ENCODE results near the gene CYBC1. TPM values are rescaled to one million over a fixed set of nuclear protein-coding genes. Genes with fewer than 3 reads are reported as not detected.

Gene CYBC1
- polyA plus RNA-seq, 2 of the 4 experiments (the other 2 are of a cell fraction) = 81.8 to 86.5 TPM

DNA sequence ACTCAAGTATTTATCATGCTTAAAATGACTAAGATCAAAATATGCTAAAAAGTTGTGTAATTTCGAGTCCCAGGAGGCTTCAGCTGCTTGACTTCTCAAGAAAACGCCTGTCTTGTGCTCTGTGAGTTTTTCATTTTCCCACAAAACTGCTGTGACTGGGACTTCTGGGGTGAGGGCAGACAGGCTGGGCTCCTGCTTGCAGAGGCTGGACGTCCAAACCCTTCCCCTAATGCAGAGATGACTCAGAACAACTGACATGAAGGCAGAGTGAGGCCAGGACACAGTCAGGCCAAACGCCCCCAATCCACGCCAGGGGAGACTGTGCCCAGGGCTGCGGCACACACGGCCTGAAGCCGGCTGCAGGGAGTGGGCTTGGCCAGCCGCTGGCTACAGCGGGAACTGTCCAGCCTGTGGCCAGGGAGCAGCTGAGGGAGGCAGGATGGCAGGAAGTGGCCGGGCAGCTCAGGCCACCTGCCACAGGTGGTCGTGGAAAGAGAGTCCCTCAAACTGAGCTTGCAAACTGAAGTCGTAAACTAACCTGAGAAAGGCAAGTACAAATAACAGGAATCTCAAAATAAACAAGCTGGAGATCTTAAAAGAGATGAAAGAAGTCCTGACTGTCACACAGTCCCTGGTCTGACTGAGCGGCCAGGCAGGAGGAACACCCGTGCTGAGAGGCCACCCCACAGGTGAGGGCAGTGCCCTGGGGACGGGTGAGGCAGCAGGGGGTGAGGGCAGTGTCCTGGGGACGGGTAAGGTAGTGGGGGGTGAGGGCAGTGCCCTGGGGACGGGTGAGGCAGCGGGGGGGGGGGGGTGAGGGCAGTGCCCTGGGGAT is 53.7 kb downstream of the CYBC1 start:
- Histone ChIP-seq H3K4me2 (no peak overlapping the region), H3K4me1 (peaks cover 15% of the 10 kb centered on the region), H3K9me3 (no peaks in the 10 kb centered on the region), H3K4me3 (no peak overlapping the region), H3K27ac (no peak overlapping the region)
- ChIA-PET CTCF (interaction anchor here (0.9 to 1.5 kb wide), 3 partner anchors 18 to 46 kb away, joined by 3 to 5 read pairs (median 3); no protein-coding TSS in a partner anchor), POLR2A (no interaction called here)
- 64% methylated on average over 14 of the region's 19 CpGs for WGBS (ENCODE audit: missing lambda C conversion rate)
- FAIRE-seq (no peak), DNase-seq (ENCODE audit: low read depth in 1 of 2, low spot score in 1 of 2) (no peak), ATAC-seq (peak; percentile 51 to 53)
- TF ChIP-seq FOSL2 (IDR thresholded peaks at IDR 0.05) (no peak), FOSL2 (CRISPR knock-in tag; IDR thresholded peaks at IDR 0.05) (0 out of 2 replicates have a peak, but pooled peaks have one; percentile 3)
- TF ChIP-seq, protein P1, sequence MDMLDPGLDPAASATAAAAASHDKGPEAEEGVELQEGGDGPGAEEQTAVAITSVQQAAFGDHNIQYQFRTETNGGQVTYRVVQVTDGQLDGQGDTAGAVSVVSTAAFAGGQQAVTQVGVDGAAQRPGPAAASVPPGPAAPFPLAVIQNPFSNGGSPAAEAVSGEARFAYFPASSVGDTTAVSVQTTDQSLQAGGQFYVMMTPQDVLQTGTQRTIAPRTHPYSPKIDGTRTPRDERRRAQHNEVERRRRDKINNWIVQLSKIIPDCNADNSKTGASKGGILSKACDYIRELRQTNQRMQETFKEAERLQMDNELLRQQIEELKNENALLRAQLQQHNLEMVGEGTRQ (IDR thresholded peaks at IDR 0.05) = no peak
- TF ChIP-seq, protein P2, sequence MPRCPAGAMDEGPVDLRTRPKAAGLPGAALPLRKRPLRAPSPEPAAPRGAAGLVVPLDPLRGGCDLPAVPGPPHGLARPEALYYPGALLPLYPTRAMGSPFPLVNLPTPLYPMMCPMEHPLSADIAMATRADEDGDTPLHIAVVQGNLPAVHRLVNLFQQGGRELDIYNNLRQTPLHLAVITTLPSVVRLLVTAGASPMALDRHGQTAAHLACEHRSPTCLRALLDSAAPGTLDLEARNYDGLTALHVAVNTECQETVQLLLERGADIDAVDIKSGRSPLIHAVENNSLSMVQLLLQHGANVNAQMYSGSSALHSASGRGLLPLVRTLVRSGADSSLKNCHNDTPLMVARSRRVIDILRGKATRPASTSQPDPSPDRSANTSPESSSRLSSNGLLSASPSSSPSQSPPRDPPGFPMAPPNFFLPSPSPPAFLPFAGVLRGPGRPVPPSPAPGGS (IDR thresholded peaks at IDR 0.05) = no peak

DNA sequence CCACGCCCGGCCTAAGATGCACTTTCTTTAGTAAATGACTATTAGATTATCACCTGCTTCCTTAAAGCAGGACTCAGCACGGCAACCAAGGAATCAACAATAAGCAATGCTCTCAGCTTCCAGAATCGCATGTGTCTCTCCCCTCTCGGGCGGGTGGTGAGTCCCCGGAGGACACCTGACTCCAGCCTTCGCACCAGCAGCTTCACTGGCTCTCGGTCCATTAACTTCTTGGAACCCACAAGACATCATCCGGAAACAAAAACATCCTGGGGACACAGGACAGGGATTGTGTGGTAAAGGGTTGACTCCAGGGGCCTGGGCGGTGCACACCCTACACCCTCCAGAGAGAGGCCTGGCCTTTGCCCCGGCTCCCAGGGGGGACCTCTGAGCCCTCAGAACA is 56.3 kb downstream of the CYBC1 start:
- TF ChIP-seq CBX2 (IDR thresholded peaks at IDR 0.05; ENCODE audit: borderline replicate concordance, low read depth) (no peak), POLR2AphosphoS2 (conservative IDR thresholded peaks at IDR 0.05; ENCODE audit: low read length) (no peak), RARB (CRISPR knock-in tag; IDR thresholded peaks at IDR 0.05) (no peak), GATA3 (IDR thresholded peaks at IDR 0.05; ENCODE audit: borderline replicate concordance) (no peak), RAD21 (conservative IDR thresholded peaks at IDR 0.05 in 1 of 2, IDR thresholded peaks at IDR 0.05 in 1 of 2) (no peak)
- TF ChIP-seq, protein P3, sequence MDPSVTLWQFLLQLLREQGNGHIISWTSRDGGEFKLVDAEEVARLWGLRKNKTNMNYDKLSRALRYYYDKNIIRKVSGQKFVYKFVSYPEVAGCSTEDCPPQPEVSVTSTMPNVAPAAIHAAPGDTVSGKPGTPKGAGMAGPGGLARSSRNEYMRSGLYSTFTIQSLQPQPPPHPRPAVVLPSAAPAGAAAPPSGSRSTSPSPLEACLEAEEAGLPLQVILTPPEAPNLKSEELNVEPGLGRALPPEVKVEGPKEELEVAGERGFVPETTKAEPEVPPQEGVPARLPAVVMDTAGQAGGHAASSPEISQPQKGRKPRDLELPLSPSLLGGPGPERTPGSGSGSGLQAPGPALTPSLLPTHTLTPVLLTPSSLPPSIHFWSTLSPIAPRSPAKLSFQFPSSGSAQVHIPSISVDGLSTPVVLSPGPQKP (IDR thresholded peaks at IDR 0.05; ENCODE audit: low read depth, low read length) = no peak
- CTCF ChIA-PET = interaction anchor here (0.7 to 2.3 kb wide), 6 partner anchors 20 to 279 kb away, joined by 3 to 9 read pairs (median 5); no protein-coding TSS in a partner anchor

DNA sequence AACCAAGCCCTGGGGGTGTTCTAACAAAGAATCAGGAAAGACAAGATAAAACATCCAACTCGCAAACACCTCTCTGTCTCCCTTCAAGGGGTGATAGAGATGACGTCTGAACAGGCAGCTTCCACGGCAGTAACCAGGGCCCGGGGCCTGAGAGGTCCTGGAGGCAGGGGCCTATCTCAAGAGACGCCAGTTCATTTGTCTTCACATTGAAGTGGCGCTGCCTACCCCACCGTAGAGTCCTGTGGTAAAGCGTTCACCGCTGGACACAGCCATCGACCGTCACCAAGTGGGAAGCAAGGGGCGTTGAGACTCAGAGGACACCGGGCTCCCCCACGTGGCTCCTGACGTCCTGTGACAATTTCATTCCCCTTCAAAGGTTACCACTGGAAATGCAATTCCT is 57.6 kb downstream of the CYBC1 start:
- 91% methylated on average over 15 of the region's 15 CpGs for WGBS (ENCODE audit: missing lambda C conversion rate)
- Histone ChIP-seq H3K27ac (no peak overlapping the region), H3K4me3 (no peak overlapping the region), H3K4me2 (no peak overlapping the region), H3K9me3 (no peaks in the 10 kb centered on the region), H3K4me1 (peaks cover 13% of the 10 kb centered on the region)
- ChIA-PET CTCF (interaction anchor here (1.2 to 1.4 kb wide), 3 partner anchors 11 to 162 kb away, joined by 3 read pairs; no protein-coding TSS in a partner anchor), POLR2A (interaction anchor here (0.5 kb wide), 1 partner anchor 24 kb away, joined by 3 read pairs; no protein-coding TSS in a partner anchor)
- FAIRE-seq = no peak
- no peak for DNase-seq (ENCODE audit: low read depth in 1 of 2, low spot score in 1 of 2)
- TF ChIP-seq CBX2 (IDR thresholded peaks at IDR 0.05; ENCODE audit: borderline replicate concordance, low read depth) = no peak
- TF ChIP-seq, protein P4, sequence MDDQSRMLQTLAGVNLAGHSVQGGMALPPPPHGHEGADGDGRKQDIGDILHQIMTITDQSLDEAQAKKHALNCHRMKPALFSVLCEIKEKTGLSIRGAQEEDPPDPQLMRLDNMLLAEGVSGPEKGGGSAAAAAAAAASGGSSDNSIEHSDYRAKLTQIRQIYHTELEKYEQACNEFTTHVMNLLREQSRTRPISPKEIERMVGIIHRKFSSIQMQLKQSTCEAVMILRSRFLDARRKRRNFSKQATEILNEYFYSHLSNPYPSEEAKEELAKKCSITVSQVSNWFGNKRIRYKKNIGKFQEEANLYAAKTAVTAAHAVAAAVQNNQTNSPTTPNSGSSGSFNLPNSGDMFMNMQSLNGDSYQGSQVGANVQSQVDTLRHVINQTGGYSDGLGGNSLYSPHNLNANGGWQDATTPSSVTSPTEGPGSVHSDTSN (IDR thresholded peaks at IDR 0.05) = no peak
- TF ChIP-seq POLR2A (IDR thresholded peaks at IDR 0.05; ENCODE audit: low read length) = no peak
- no peak for TF ChIP-seq MAZ (IDR thresholded peaks at IDR 0.05; ENCODE audit: borderline replicate concordance, low read depth, low read length)
- TF ChIP-seq POLR2AphosphoS2 (conservative IDR thresholded peaks at IDR 0.05; ENCODE audit: low read length) = no peak
- TF ChIP-seq TP53 (CRISPR knock-in tag; IDR thresholded peaks at IDR 0.05) = no peak
- TF ChIP-seq CHD2 (IDR thresholded peaks at IDR 0.05; ENCODE audit: low read length, partially characterized antibody) = no peak
- no peak for TF ChIP-seq HDAC2 (IDR thresholded peaks at IDR 0.05)
- TF ChIP-seq HOXB5 (CRISPR knock-in tag; IDR thresholded peaks at IDR 0.05) = no peak
- TF ChIP-seq TFCP2L1 (CRISPR knock-in tag; IDR thresholded peaks at IDR 0.05) = no peak
- TF ChIP-seq HOXA7 (CRISPR knock-in tag; IDR thresholded peaks at IDR 0.05) = no peak
- TF ChIP-seq, protein P5, sequence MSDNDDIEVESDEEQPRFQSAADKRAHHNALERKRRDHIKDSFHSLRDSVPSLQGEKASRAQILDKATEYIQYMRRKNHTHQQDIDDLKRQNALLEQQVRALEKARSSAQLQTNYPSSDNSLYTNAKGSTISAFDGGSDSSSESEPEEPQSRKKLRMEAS (IDR thresholded peaks at IDR 0.05) = no peak
- no peak for TF ChIP-seq NFE2L2 (conservative IDR thresholded peaks at IDR 0.05; ENCODE audit: low read length)
- no peak for TF ChIP-seq ZC3H11A (IDR thresholded peaks at IDR 0.05)
- ATAC-seq = no peak

More for the DNA sequence above, 56.3 kb downstream of the CYBC1 start:
- DNase-seq (ENCODE audit: low read depth in 1 of 2, low spot score in 1 of 2) (no peak), FAIRE-seq (no peak), ATAC-seq (no peak)
- Histone ChIP-seq H3K27ac (no peak overlapping the region), H3K9me3 (no peaks in the 10 kb centered on the region), H3K4me3 (no peak overlapping the region), H3K4me1 (peaks cover 15% of the 10 kb centered on the region), H3K4me2 (no peak overlapping the region)
- POLR2A ChIA-PET = no interaction called here
- 77% methylated on average over 12 of the region's 12 CpGs for WGBS (ENCODE audit: missing lambda C conversion rate)
